Esophagus (tissue), 2 donors: ENCODE results near the gene GLO1. TPM values are rescaled to one million over a fixed set of nuclear protein-coding genes. Genes with fewer than 3 reads are reported as not detected.

ENCODE experiments used
- H3K27ac ChIP-seq, 2 donors: one replicate each; pipeline ENCODE4 v1.5.1; 2013; ENCODE audit warnings: low read depth in 2 of 2, mild to moderate bottlenecking in 2 of 2, inconsistent platforms in 1 of 2, low read length in 1 of 2, moderate library complexity in 1 of 2
- H3K27me3 ChIP-seq, 2 donors: one replicate each; pipeline ENCODE4 v1.6.1; 2013; ENCODE audit warnings: low read length in 2 of 2, control low read depth in 1 of 2, mild to moderate bottlenecking in 1 of 2; ENCODE audit not compliant: insufficient read depth in 2 of 2, control insufficient read depth in 1 of 2
- H3K36me3 ChIP-seq, 2 donors: one replicate each; pipeline ENCODE4 v1.6.1; 2013; ENCODE audit warnings: low read length in 1 of 2; ENCODE audit not compliant: control insufficient read depth in 2 of 2, insufficient read depth in 2 of 2
- H3K4me1 ChIP-seq, 2 donors: one replicate each; pipeline ENCODE4 v1.6.1; 2013; ENCODE audit warnings: low read length in 1 of 2; ENCODE audit not compliant: control insufficient read depth in 2 of 2, insufficient read depth in 2 of 2
- H3K4me3 ChIP-seq, 2 donors: one replicate each; pipeline ENCODE4 v1.5.1; 2013; ENCODE audit warnings: low read length in 2 of 2, mild to moderate bottlenecking in 2 of 2, low read depth in 1 of 2, moderate library complexity in 1 of 2
- H3K9me3 ChIP-seq, 2 donors: one replicate each; pipeline ENCODE4 v1.6.1; 2013; ENCODE audit warnings: mild to moderate bottlenecking in 2 of 2, low read depth in 1 of 2, low read length in 1 of 2, moderate library complexity in 1 of 2; ENCODE audit not compliant: control insufficient read depth in 2 of 2, insufficient read depth in 1 of 2
- WGBS, 2 donors: extraction: QIAGEN DNeasy Blood & Tissue Kit; methylation state at CpG; one replicate each; pipeline ENCODE4 v1.1.7; 2013; 5-methylcytosine and 5-hydroxymethylcytosine counted together
- polyA plus RNA-seq, 2 donors: library from polyadenylated mRNA; stranded (reverse); fragments of 200-250 nt; gene quantifications; one replicate each; pipeline ENCODE4 v1.2.3, GENCODE V29; 2013
- donor health status: healthy with polysubstance abuse.
- donor health status: Bipolar disorder and iron deficiency.

The GLO1 gene
- polyA plus RNA-seq, 2 donors = 58.8 to 82.5 TPM

- Histone ChIP-seq H3K36me3 (no peaks in the 10 kb centered on the region), H3K4me3 (no peak overlapping the region), H3K4me1 (no peaks in the 10 kb centered on the region), H3K27ac (no peak overlapping the region), H3K27me3 (no peaks in the 10 kb centered on the region), H3K9me3 (no peaks in the 10 kb centered on the region)
- WGBS, 2 donors = 91 to 94% methylated on average over 5 of the region's 5 CpGs
Observed at GRCh38 chr6:38650207-38650752, 52.7 kb downstream of the GLO1 start.

- Histone ChIP-seq H3K4me3 (no peak overlapping the region), H3K36me3 (no peaks in the 10 kb centered on the region), H3K27ac (no peak overlapping the region), H3K27me3 (no peaks in the 10 kb centered on the region), H3K4me1 (no peaks in the 10 kb centered on the region), H3K9me3 (no peaks in the 10 kb centered on the region)
- 97 to 99% methylated on average over 2 of the region's 2 CpGs for WGBS, 2 donors
Observed at GRCh38 chr6:38649744-38650143, 53.2 kb downstream of the GLO1 start.

GRCh38 chr6:38648629-38649028, 54.3 kb downstream of the GLO1 start:
- Histone ChIP-seq H3K9me3 (no peaks in the 10 kb centered on the region), H3K4me1 (no peaks in the 10 kb centered on the region), H3K27me3 (no peaks in the 10 kb centered on the region), H3K4me3 (no peak overlapping the region), H3K36me3 (no peaks in the 10 kb centered on the region), H3K27ac (no peak overlapping the region)

GRCh38 chr6:38646166-38646878, 56.6 kb downstream of the GLO1 start:
- H3K27me3 ChIP-seq = no peaks in the 10 kb centered on the region
- no peaks in the 10 kb centered on the region for H3K9me3 ChIP-seq
- 77 to 81% methylated on average over 3 of the region's 3 CpGs for WGBS, 2 donors
- no peak overlapping the region for H3K4me3 ChIP-seq
- no peaks in the 10 kb centered on the region for H3K4me1 ChIP-seq
- no peaks in the 10 kb centered on the region for H3K36me3 ChIP-seq
- H3K27ac ChIP-seq = no peak overlapping the region

- H3K4me1 ChIP-seq = peaks cover 0 to 5% of the 10 kb centered on the region in 2 donors
- H3K9me3 ChIP-seq = no peaks in the 10 kb centered on the region
- WGBS, 2 donors = 39 to 48% methylated on average over 1 of the region's 1 CpG
- H3K4me3 ChIP-seq = no peak overlapping the region
- H3K27me3 ChIP-seq = no peaks in the 10 kb centered on the region
- H3K36me3 ChIP-seq = no peaks in the 10 kb centered on the region
- no peak overlapping the region for H3K27ac ChIP-seq
Observed at GRCh38 chr6:38644951-38645350, 58.0 kb downstream of the GLO1 start.

GRCh38 chr6:38640216-38640909, 62.6 kb downstream of the GLO1 start:
- no peaks in the 10 kb centered on the region for H3K36me3 ChIP-seq
- no peaks in the 10 kb centered on the region for H3K27me3 ChIP-seq
- peak overlapping the region; percentile 93 to 95 for H3K27ac ChIP-seq
- peaks cover 0 to 5% of the 10 kb centered on the region in 2 donors for H3K4me1 ChIP-seq
- 7 to 11% methylated on average over 32 of the region's 32 CpGs for WGBS, 2 donors
- no peaks in the 10 kb centered on the region for H3K9me3 ChIP-seq
- peak overlapping the region; percentile 91 to 93 for H3K4me3 ChIP-seq

GRCh38 chr6:38639498-38640215, 63.3 kb downstream of the GLO1 start, which contains the start of gene BTBD9:
Gene BTBD9 (minus strand): TSS chr6:38639929.
- peak within 1 kb of the TSS; percentile 93 to 95 for H3K27ac ChIP-seq
- peak within 1 kb of the TSS; percentile 91 to 93 for H3K4me3 ChIP-seq
- no peaks in the 10 kb centered on the region for H3K9me3 ChIP-seq
- WGBS, 2 donors = 0 to 1% methylated on average over 69 to 82 of the region's 82 CpGs
- H3K36me3 ChIP-seq = no peaks in the 10 kb centered on the region
- no peaks in the 10 kb centered on the region for H3K27me3 ChIP-seq
- peaks cover 0 to 5% of the 10 kb centered on the region in 2 donors for H3K4me1 ChIP-seq

GRCh38 chr6:38638941-38639497, 63.9 kb downstream of the GLO1 start:
- Histone ChIP-seq H3K27me3 (no peaks in the 10 kb centered on the region), H3K27ac (peak overlapping the region; percentile 93 to 95), H3K4me1 (peaks cover 0 to 5% of the 10 kb centered on the region in 2 donors), H3K9me3 (no peaks in the 10 kb centered on the region), H3K4me3 (peak overlapping the region; percentile 91 to 93), H3K36me3 (no peaks in the 10 kb centered on the region)
- 4 to 6% methylated on average over 15 of the region's 15 CpGs for WGBS, 2 donors

- 86 to 89% methylated on average over 5 of the region's 5 CpGs for WGBS, 2 donors
- Histone ChIP-seq H3K27me3 (no peaks in the 10 kb centered on the region), H3K4me3 (no peak overlapping the region), H3K27ac (no peak overlapping the region), H3K4me1 (peaks cover 0 to 5% of the 10 kb centered on the region in 2 donors), H3K9me3 (no peaks in the 10 kb centered on the region), H3K36me3 (no peaks in the 10 kb centered on the region)
Observed at GRCh38 chr6:38637756-38638155, 65.2 kb downstream of the GLO1 start.
